SU-DHL-6 (cell line): Measurements from ENCODE around the gene OGT.

Experiments used
- H2AFZ ChIP-seq: fragments of 200-600 bp; sonication (generic); 2 replicates; pipeline ENCODE4 v1.6.1; 2014; ENCODE audit warnings: low read depth, mild to moderate bottlenecking, moderate library complexity, mixed read lengths, antibody characterized with exemption, low read length; ENCODE audit not compliant: severe bottlenecking
- H3F3A ChIP-seq: fragments of 200-600 bp; shearing (Covaris generic); 2 replicates; pipeline ENCODE4 v1.6.0; 2016; ENCODE audit warnings: antibody characterized with exemption, mild to moderate bottlenecking; ENCODE audit not compliant: insufficient read depth
- H3K27ac ChIP-seq: fragments of 200-600 bp; sonication (generic); 2 replicates; pipeline ENCODE4 v1.5.1; 2016; ENCODE audit warnings: low read depth, mild to moderate bottlenecking, low read length, moderate library complexity, mixed read lengths
- H3K27me3 ChIP-seq: fragments of 200-600 bp; sonication (generic), shearing (Covaris generic); 2 replicates; pipeline ENCODE4 v1.6.0; 2014; ENCODE audit warnings: mild to moderate bottlenecking, low read length
- H3K36me3 ChIP-seq: fragments of 200-600 bp; sonication (generic); 2 replicates; pipeline ENCODE4 v1.6.1; 2014; ENCODE audit warnings: mild to moderate bottlenecking, low read length, mixed read lengths
- H3K4me2 ChIP-seq: fragments of 300-600, 200-600 bp; shearing (Covaris generic), sonication (generic); 2 replicates; pipeline ENCODE4 v1.6.0; 2014; ENCODE audit warnings: low read length, low read depth, mild to moderate bottlenecking; ENCODE audit not compliant: poor library complexity, severe bottlenecking
- H3K4me3 ChIP-seq: fragments of 200-600 bp; sonication (generic); 2 replicates; pipeline ENCODE4 v1.5.1; 2014; ENCODE audit warnings: antibody characterized with exemption, low read length, mild to moderate bottlenecking, mixed read lengths; ENCODE audit not compliant: insufficient read depth, poor library complexity, severe bottlenecking
- H3K79me2 ChIP-seq: fragments of 200-600 bp; sonication (generic); 2 replicates; pipeline ENCODE4 v1.6.1; 2014; ENCODE audit warnings: mild to moderate bottlenecking, low read length, moderate library complexity; ENCODE audit not compliant: insufficient read depth
- H3K9ac ChIP-seq: fragments of 200-600 bp; sonication (generic); 2 replicates; pipeline ENCODE4 v1.7.0; 2014; ENCODE audit warnings: mild to moderate bottlenecking, low read length
- H3K9me2 ChIP-seq: fragments of 200-600 bp; sonication (generic); replicated peaks from 2 replicates; pipeline ENCODE4 v1.6.1; 2014; ENCODE audit warnings: low read length; ENCODE audit not compliant: insufficient read depth
- H3K9me3 ChIP-seq: fragments of 200-600 bp; sonication (generic); 2 replicates; pipeline ENCODE4 v1.6.1; 2014; ENCODE audit warnings: low read length, mixed read lengths; ENCODE audit not compliant: insufficient read depth
- H4K20me1 ChIP-seq: fragments of 200-600 bp; sonication (generic); 2 replicates; pipeline ENCODE4 v1.6.1; 2014; ENCODE audit warnings: low read depth, mild to moderate bottlenecking, antibody characterized with exemption, low read length, moderate library complexity, mixed read lengths
- CTCF ChIP-seq: fragments of 200-600 bp; sonication (generic); IDR thresholded peaks from one replicate; pipeline ENCODE4 v1.5.1; 2017; ENCODE audit warnings: antibody characterized with exemption, mild to moderate bottlenecking, low read length, moderate library complexity; ENCODE audit not compliant: insufficient read depth, poor library complexity, severe bottlenecking
- EZH2phosphoT487 ChIP-seq: fragments of 200-600 bp; sonication (generic), shearing (Covaris generic); conservative IDR thresholded peaks from 2 replicates; pipeline ENCODE4 v1.6.1; 2018; ENCODE audit warnings: mild to moderate bottlenecking, antibody characterized with exemption, low read length, moderate library complexity, mixed read lengths

The OGT gene

GRCh38 chrX:71532753-71533425 is at the start of gene OGT:
TSS of gene OGT (plus strand) at chrX:71533104. CDS start at chrX:71533300, 196 bp downstream.
- H3K36me3 ChIP-seq: peaks cover 8% of the 10 kb centered on the region; the same call in 1 of the 2 replicates
- H2AFZ ChIP-seq: peak within 1 kb of the TSS; percentile 62
- peak within 1 kb of the TSS; percentile 70 for H3K4me3 ChIP-seq
- H3K27me3 ChIP-seq: no peaks in the 10 kb centered on the region
- peaks cover 20% of the 10 kb centered on the region for H4K20me1 ChIP-seq
- peak within 1 kb of the TSS; percentile 97 for H3K4me2 ChIP-seq
- H3K9me2 ChIP-seq: no peaks in the 10 kb centered on the region
- H3K9ac ChIP-seq: peak within 1 kb of the TSS; percentile 96
- TF ChIP-seq EZH2phosphoT487 (no peak), CTCF (no peak)
- H3F3A ChIP-seq: no peaks in the 10 kb centered on the region
- no peaks in the 10 kb centered on the region for H3K9me3 ChIP-seq
- peaks cover 50% of the 10 kb centered on the region for H3K79me2 ChIP-seq
- peak within 1 kb of the TSS; percentile 81 for H3K27ac ChIP-seq

- H3K27me3 ChIP-seq: no peaks in the 10 kb centered on the region
- H3K36me3 ChIP-seq: no peaks in the 10 kb centered on the region
- no peaks in the 10 kb centered on the region for H3K9me3 ChIP-seq
- H2AFZ ChIP-seq: no peak overlapping the region
- no peaks in the 10 kb centered on the region for H4K20me1 ChIP-seq
- no peaks in the 10 kb centered on the region for H3F3A ChIP-seq
- TF ChIP-seq EZH2phosphoT487 (no peak), CTCF (no peak)
- no peak overlapping the region for H3K4me3 ChIP-seq
- H3K4me2 ChIP-seq: no peak overlapping the region
- H3K9me2 ChIP-seq: no peaks in the 10 kb centered on the region
- no peak overlapping the region for H3K27ac ChIP-seq
- no peak overlapping the region for H3K9ac ChIP-seq
- no peaks in the 10 kb centered on the region for H3K79me2 ChIP-seq
These were observed 45.1 kb upstream of the OGT start for GRCh38 chrX:71487814-71488213.

GRCh38 chrX:71489540-71489939 is 43.4 kb upstream of the OGT start:
- Histone ChIP-seq H3K36me3 (no peaks in the 10 kb centered on the region), H3K4me3 (no peak overlapping the region), H3K9me2 (no peaks in the 10 kb centered on the region), H4K20me1 (no peaks in the 10 kb centered on the region), H2AFZ (no peak overlapping the region), H3K9ac (no peak overlapping the region), H3K9me3 (no peaks in the 10 kb centered on the region), H3K79me2 (no peaks in the 10 kb centered on the region), H3F3A (no peaks in the 10 kb centered on the region), H3K27ac (no peak overlapping the region), H3K4me2 (no peak overlapping the region), H3K27me3 (no peaks in the 10 kb centered on the region)
- no peak for TF ChIP-seq CTCF
- no peak for TF ChIP-seq EZH2phosphoT487
